IMR-90 (cell line): ENCODE measurements around the gene IL19. TPM values are rescaled to one million over a fixed set of nuclear protein-coding genes. Genes with fewer than 3 reads are reported as not detected.

ENCODE experiments used
- ATAC-seq: fragments of 200-7000 bp; cut with Tn5 transposase; 2 replicates; pipeline ENCODE4 v1.9.1; 2020; ENCODE audit warnings: low read depth, mild to moderate bottlenecking, moderate library complexity
- BruUV-seq: library from RNA; stranded (reverse); fragments of 400-500 nt; replicated peaks from 2 replicates; lab custom pipeline; 2021; lab: Mats Ljungman, UMichigan
- CTCF ChIA-PET: fragments of 300-600 bp; formaldehyde crosslinking; extraction: SDS; loops from one replicate; lab custom pipeline; 2021; ENCODE audit warnings: antibody characterized with exemption; lab: Yijun Ruan, JAX
- POLR2A ChIA-PET: fragments of 300-600 bp; sonication (Branson Sonifier 250); formaldehyde crosslinking; loops from one replicate; lab custom pipeline; 2022; ENCODE audit warnings: antibody characterized with exemption; ENCODE audit not compliant: unreplicated experiment; lab: Charles Lee
- DNase-seq: peaks from one replicate; pipeline ENCODE4 v3.0.0; 2013
- H2AFZ ChIP-seq: replicated peaks from 2 replicates; pipeline ENCODE3; 2013; ENCODE audit warnings: low read length, mild to moderate bottlenecking; ENCODE audit not compliant: poor library complexity
- H2AK5ac ChIP-seq: 2 replicates; pipeline ENCODE4 v1.6.1; 2013; ENCODE audit warnings: low read depth, low read length, inconsistent platforms
- H2AK9ac ChIP-seq: replicated peaks from 2 replicates; pipeline ENCODE3; 2013; ENCODE audit warnings: mild to moderate bottlenecking, low read depth, low read length, moderate library complexity; ENCODE audit not compliant: poor library complexity
- H2BK120ac ChIP-seq: 2 replicates; pipeline ENCODE4 v1.6.1; 2013; ENCODE audit warnings: low read depth, low read length, inconsistent platforms
- H2BK15ac ChIP-seq: 3 replicates; pipeline ENCODE4 v1.6.1; 2013; ENCODE audit warnings: low read depth, low read length, inconsistent platforms
- H2BK20ac ChIP-seq: 2 replicates; pipeline ENCODE4 v1.6.1; 2013; ENCODE audit warnings: low read depth, mild to moderate bottlenecking, inconsistent platforms, low read length, moderate library complexity
- H2BK5ac ChIP-seq: 2 replicates; pipeline ENCODE4 v1.6.1; 2013; ENCODE audit warnings: mild to moderate bottlenecking, low read depth, low read length, inconsistent platforms; ENCODE audit not compliant: poor library complexity, severe bottlenecking
- H3K14ac ChIP-seq: replicated peaks from 2 replicates; pipeline ENCODE4 v1.6.1; 2013; ENCODE audit warnings: low read depth, low read length, inconsistent platforms
- H3K18ac ChIP-seq: 2 replicates; pipeline ENCODE4 v1.6.1; 2013; ENCODE audit warnings: low read depth, low read length, control low read depth
- H3K23ac ChIP-seq: 2 replicates; pipeline ENCODE4 v1.6.1; 2013; ENCODE audit warnings: low read depth, low read length, inconsistent platforms
- H3K27ac ChIP-seq: 2 replicates; pipeline ENCODE4 v1.5.1; 2013; ENCODE audit warnings: mild to moderate bottlenecking, control low read depth, low read length; ENCODE audit not compliant: insufficient read depth
- H3K27me3 ChIP-seq: 2 replicates; pipeline ENCODE4 v1.6.1; 2013; ENCODE audit warnings: low read length; ENCODE audit not compliant: control insufficient read depth, insufficient read depth
- H3K36me3 ChIP-seq: 2 replicates; pipeline ENCODE4 v1.6.1; 2013; ENCODE audit warnings: low read length, mixed read lengths; ENCODE audit not compliant: control insufficient read depth, insufficient read depth
- H3K4ac ChIP-seq: 2 replicates; pipeline ENCODE4 v1.6.1; 2013; ENCODE audit warnings: low read depth, low read length, inconsistent platforms
- H3K4me1 ChIP-seq: 2 replicates; pipeline ENCODE4 v1.6.1; 2013; ENCODE audit warnings: low read length, mixed read lengths; ENCODE audit not compliant: control insufficient read depth, insufficient read depth
- H3K4me2 ChIP-seq: 2 replicates; pipeline ENCODE4 v1.6.1; 2013; ENCODE audit warnings: low read depth, mild to moderate bottlenecking, control low read depth, low read length, moderate library complexity
- H3K4me3 ChIP-seq: 2 replicates; pipeline ENCODE4 v1.5.1; 2013; ENCODE audit warnings: low read depth, mild to moderate bottlenecking, control low read depth, low read length, moderate library complexity; ENCODE audit not compliant: insufficient read depth
- H3K56ac ChIP-seq: 2 replicates; pipeline ENCODE4 v1.6.1; 2013; ENCODE audit warnings: low read length, inconsistent platforms; ENCODE audit not compliant: insufficient read depth; ENCODE audit errors: extremely low read depth
- H3K79me1 ChIP-seq, 2 experiments: 2 replicates each; pipeline ENCODE4 v1.6.1; 2013; ENCODE audit warnings: low read length in 2 of 2, inconsistent platforms in 1 of 2, low read depth in 1 of 2
- H3K9ac ChIP-seq: 2 replicates; pipeline ENCODE4 v1.6.1; 2013; ENCODE audit warnings: low read depth, low read length, control low read depth
- H3K9me1 ChIP-seq: 2 replicates; pipeline ENCODE4 v1.6.1; 2013; ENCODE audit warnings: low read length, inconsistent platforms; ENCODE audit not compliant: insufficient read depth
- H3K9me3 ChIP-seq: 2 replicates; pipeline ENCODE4 v1.6.1; 2013; ENCODE audit warnings: low read length; ENCODE audit not compliant: control insufficient read depth, insufficient read depth
- H4K20me1 ChIP-seq: 2 replicates; pipeline ENCODE4 v1.6.1; 2013; ENCODE audit warnings: low read length, inconsistent platforms; ENCODE audit not compliant: insufficient read depth
- H4K5ac ChIP-seq: 2 replicates; pipeline ENCODE4 v1.6.1; 2013; ENCODE audit warnings: mild to moderate bottlenecking, low read depth, low read length, control low read depth
- H4K8ac ChIP-seq, 2 experiments: 2 replicates each; pipeline ENCODE4 v1.6.1; 2013; ENCODE audit warnings: low read depth in 2 of 2, low read length in 2 of 2, control low read depth in 1 of 2, inconsistent platforms in 1 of 2
- H4K91ac ChIP-seq: 2 replicates; pipeline ENCODE4 v1.6.1; 2013; ENCODE audit warnings: low read depth, low read length, inconsistent platforms; ENCODE audit not compliant: insufficient read depth
- CEBPB ChIP-seq: IDR thresholded peaks from 2 replicates; pipeline ENCODE4 v1.6.1; 2012; ENCODE audit warnings: low read depth, low read length, improper control_type of control experiment
- CHD1 ChIP-seq: IDR thresholded peaks from 2 replicates; pipeline ENCODE4 v1.6.1; 2012; ENCODE audit warnings: low read depth, low read length, improper control_type of control experiment
- ELK1 ChIP-seq: fragments of 150-350 bp; IDR thresholded peaks from 2 replicates; pipeline ENCODE4 v1.6.1; 2016; ENCODE audit warnings: low read depth, mild to moderate bottlenecking, low read length, moderate library complexity, borderline replicate concordance
- FOS ChIP-seq: fragments of 150-350 bp; IDR thresholded peaks from 2 replicates; pipeline ENCODE4 v1.6.1; 2016; ENCODE audit warnings: low read depth, low read length
- NFE2L2 ChIP-seq: fragments of 150-350 bp; IDR thresholded peaks from 2 replicates; pipeline ENCODE4 v1.6.1; 2016; ENCODE audit warnings: low read depth, mild to moderate bottlenecking, low read length
- POLR2A ChIP-seq: IDR thresholded peaks from 2 replicates; pipeline ENCODE4 v1.6.1; 2012; ENCODE audit warnings: mild to moderate bottlenecking, low read depth, low read length
- USF2 ChIP-seq: fragments of 150-350 bp; IDR thresholded peaks from 2 replicates; pipeline ENCODE4 v1.6.1; 2017; ENCODE audit warnings: mild to moderate bottlenecking, antibody characterized with exemption, low read length, low read depth
- WGBS, 2 experiments: methylation state at CpG; one replicate each; pipeline versions ENCODE4 v1.1.5 to v1.1.7; 2013; ENCODE audit warnings: missing lambda C conversion rate in 2 of 2; ENCODE audit not compliant: insufficient read length in 1 of 2; ENCODE audit errors: extremely low coverage in 2 of 2; 5-methylcytosine and 5-hydroxymethylcytosine counted together
- dilution Hi-C: fragments of 300-500 bp; cut with HindIII; formaldehyde crosslinking; loops from one replicate; pipeline ENCODE4 v1.14.3; 2018; ENCODE audit warnings: low sequenced_read_pairs; ENCODE audit not compliant: unreplicated experiment
- in situ Hi-C: fragments of 300-500 bp; cut with MboI; formaldehyde crosslinking; loops from 3 replicates; pipeline ENCODE4 v1.14.3; 2019; ENCODE audit warnings: low sequenced_read_pairs, inconsistent platforms, mixed read lengths
- intact Hi-C: fragments of 100-400 bp; cut with micrococcal nuclease; formaldehyde crosslinking; loops from 2 replicates; pipeline ENCODE4 v1.10.0; 2022
- polyA plus RNA-seq, 3 experiments: library from polyadenylated mRNA; depleted of rRNA; stranded (reverse); fragments of >200 nt; gene quantifications; 2 replicates each; pipeline ENCODE4 v1.2.3, GENCODE V29; 2012; ENCODE audit warnings: low replicate concordance in 1 of 3
- total RNA-seq: library from RNA; depleted of rRNA; stranded (reverse); fragments of >200 nt; gene quantifications from 2 replicates; pipeline ENCODE4 v1.2.3, GENCODE V29; 2012
- TF ChIP-seq, protein P1 (sequence below): conservative IDR thresholded peaks from 2 replicates; pipeline ENCODE4 v1.5.1; 2012; ENCODE audit warnings: mild to moderate bottlenecking, low read depth, low read length, improper control_type of control experiment

The IL19 gene
- total and polyA plus RNA-seq, 2 of the 4 experiments (the other 2 are of a cell fraction), result not detected

DNA sequence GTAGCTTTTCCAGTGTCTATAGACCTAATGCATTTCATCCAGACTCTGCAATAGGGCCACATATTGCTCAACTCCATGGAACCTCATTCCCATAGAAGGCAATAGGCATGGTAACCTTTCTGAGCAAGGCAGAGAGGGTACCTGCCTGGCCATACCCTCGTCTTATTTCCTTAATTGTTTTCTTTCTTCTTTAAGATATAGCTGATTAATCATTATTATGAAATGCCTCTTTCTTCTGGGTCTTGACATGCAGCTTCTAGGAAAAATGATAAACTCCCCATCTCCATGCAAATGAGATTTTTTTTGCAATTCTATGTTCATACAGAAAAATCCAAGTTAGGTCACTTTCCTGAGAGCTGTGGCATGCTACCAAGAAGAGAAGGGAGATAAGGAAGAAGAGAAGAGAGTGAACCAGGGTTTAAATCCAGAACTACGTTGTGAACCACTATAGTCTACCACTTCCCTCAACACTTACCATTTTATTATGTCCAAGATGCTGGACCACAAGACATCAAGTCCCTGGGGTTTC, 61.8 kb downstream of the IL19 start:
- Histone ChIP-seq H3K56ac (no peak overlapping the region), H4K20me1 (no peaks in the 10 kb centered on the region), H3K79me1 (no peaks in the 10 kb centered on the region), H4K91ac (no peak overlapping the region), H3K23ac (no peak overlapping the region), H3K27me3 (peaks cover 7% of the 10 kb centered on the region), H3K18ac (no peak overlapping the region), H2BK20ac (no peak overlapping the region), H3K4me3 (no peak overlapping the region), H3K36me3 (no peaks in the 10 kb centered on the region), H3K9me1 (no peaks in the 10 kb centered on the region; the same call in 1 of the 2 replicates), H2BK120ac (no peak overlapping the region), H2BK5ac (no peak overlapping the region), H2AK9ac (no peak overlapping the region), H2BK15ac (no peak overlapping the region), H2AK5ac (no peak overlapping the region), H4K8ac (no peak overlapping the region), H2AFZ (no peak overlapping the region), H3K27ac (no peak overlapping the region), H3K4me1 (no peaks in the 10 kb centered on the region), H3K9ac (no peak overlapping the region), H3K9me3 (no peaks in the 10 kb centered on the region), H3K14ac (no peak overlapping the region), H3K4me2 (no peak overlapping the region), H3K4ac (no peak overlapping the region), H4K5ac (no peak overlapping the region)
- no CpG with 5 or more reads among the region's 2 CpGs for WGBS, 2 experiments
- ChIA-PET POLR2A (no interaction called here), CTCF (interaction anchor here (0.9 to 1.2 kb wide), 3 partner anchors 27 to 56 kb away, joined by 3 to 6 read pairs (median 3); partner anchors contain the start of gene IL20)
- no TSS peak for BruUV-seq
- intact Hi-C loops (loop anchor here (1.0 kb wide), 1 partner anchor 8 kb away; no protein-coding TSS in a partner anchor), in situ Hi-C loops (no loop called here), dilution Hi-C loops (no loop called here)
- DNase-seq (no peak), ATAC-seq (no peak)
- no peak for TF ChIP-seq ELK1
- no peak for TF ChIP-seq FOS
- no peak for TF ChIP-seq CEBPB
- TF ChIP-seq NFE2L2, result no peak
- TF ChIP-seq USF2, result no peak
- TF ChIP-seq POLR2A, result no peak
- TF ChIP-seq, protein P1, sequence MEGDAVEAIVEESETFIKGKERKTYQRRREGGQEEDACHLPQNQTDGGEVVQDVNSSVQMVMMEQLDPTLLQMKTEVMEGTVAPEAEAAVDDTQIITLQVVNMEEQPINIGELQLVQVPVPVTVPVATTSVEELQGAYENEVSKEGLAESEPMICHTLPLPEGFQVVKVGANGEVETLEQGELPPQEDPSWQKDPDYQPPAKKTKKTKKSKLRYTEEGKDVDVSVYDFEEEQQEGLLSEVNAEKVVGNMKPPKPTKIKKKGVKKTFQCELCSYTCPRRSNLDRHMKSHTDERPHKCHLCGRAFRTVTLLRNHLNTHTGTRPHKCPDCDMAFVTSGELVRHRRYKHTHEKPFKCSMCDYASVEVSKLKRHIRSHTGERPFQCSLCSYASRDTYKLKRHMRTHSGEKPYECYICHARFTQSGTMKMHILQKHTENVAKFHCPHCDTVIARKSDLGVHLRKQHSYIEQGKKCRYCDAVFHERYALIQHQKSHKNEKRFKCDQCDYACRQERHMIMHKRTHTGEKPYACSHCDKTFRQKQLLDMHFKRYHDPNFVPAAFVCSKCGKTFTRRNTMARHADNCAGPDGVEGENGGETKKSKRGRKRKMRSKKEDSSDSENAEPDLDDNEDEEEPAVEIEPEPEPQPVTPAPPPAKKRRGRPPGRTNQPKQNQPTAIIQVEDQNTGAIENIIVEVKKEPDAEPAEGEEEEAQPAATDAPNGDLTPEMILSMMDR, result no peak
- no peak for TF ChIP-seq CHD1
